GM23248 (cell line): Measurements from ENCODE around the gene FAM156A. TPM values are rescaled to one million over a fixed set of nuclear protein-coding genes. Genes with fewer than 3 reads are reported as not detected.
A peak's percentile ranks its signal among the peaks of the same experiment; 100 is the strongest.
"Not testable (repeated sequence)": the region's sequence is repeated elsewhere in the genome, so short reads cannot be mapped to it uniquely, and the experiment has no call there.

Experiments
- DNase-seq: peaks from one replicate; pipeline ENCODE4 v3.0.0-alpha.2; 2015
- H2AFZ ChIP-seq: fragments of 200-600 bp; sonication (generic); 2 replicates; pipeline ENCODE4 v1.6.1; 2016; ENCODE audit warnings: antibody characterized with exemption
- H3F3A ChIP-seq: fragments of 200-600 bp; sonication (generic); 2 replicates; pipeline ENCODE4 v1.6.1; 2016; ENCODE audit warnings: mild to moderate bottlenecking, antibody characterized with exemption, mixed run types; ENCODE audit not compliant: insufficient read depth
- H3K27ac ChIP-seq: fragments of 200-600 bp; sonication (generic); 2 replicates; pipeline ENCODE4 v1.5.1; 2016; ENCODE audit warnings: mild to moderate bottlenecking
- H3K27me3 ChIP-seq: fragments of 200-600 bp; sonication (generic); replicated peaks from 2 replicates; pipeline ENCODE4 v1.6.1; 2016; ENCODE audit warnings: mild to moderate bottlenecking; ENCODE audit not compliant: insufficient read depth
- H3K36me3 ChIP-seq: fragments of 200-600 bp; sonication (generic); 2 replicates; pipeline ENCODE4 v1.6.1; 2016; ENCODE audit warnings: low read depth, mild to moderate bottlenecking
- H3K4me1 ChIP-seq: fragments of 200-600 bp; sonication (generic); 2 replicates; pipeline ENCODE4 v1.6.1; 2016; ENCODE audit warnings: mild to moderate bottlenecking; ENCODE audit not compliant: insufficient read depth
- H3K4me2 ChIP-seq: fragments of 200-600 bp; sonication (generic); one replicate; pipeline ENCODE4 v1.6.1; 2016; ENCODE audit warnings: mild to moderate bottlenecking; ENCODE audit not compliant: unreplicated experiment
- H3K4me3 ChIP-seq: fragments of 200-600 bp; sonication (generic); 2 replicates; pipeline ENCODE4 v1.5.1; 2016; ENCODE audit warnings: mild to moderate bottlenecking
- H3K79me2 ChIP-seq: fragments of 200-600 bp; sonication (generic); 2 replicates; pipeline ENCODE4 v1.6.1; 2016; ENCODE audit warnings: mild to moderate bottlenecking; ENCODE audit not compliant: insufficient read depth
- H3K9ac ChIP-seq: fragments of 200-600 bp; sonication (generic); 2 replicates; pipeline ENCODE4 v1.6.1; 2016; ENCODE audit warnings: mild to moderate bottlenecking
- H3K9me2 ChIP-seq: fragments of 200-600 bp; sonication (generic); 2 replicates; pipeline ENCODE4 v1.6.1; 2016; ENCODE audit warnings: mixed run types, mild to moderate bottlenecking, moderate library complexity; ENCODE audit not compliant: insufficient read depth
- H3K9me3 ChIP-seq: fragments of 200-600 bp; sonication (generic); one replicate; pipeline ENCODE4 v1.6.1; 2017; ENCODE audit warnings: low read depth
- H4K20me1 ChIP-seq: fragments of 200-600 bp; sonication (generic); 2 replicates; pipeline ENCODE4 v1.6.0; 2016; ENCODE audit not compliant: insufficient read depth
- EZH2 ChIP-seq: fragments of 200-600 bp; sonication (generic); IDR thresholded peaks from 2 replicates; pipeline ENCODE4 v1.6.1; 2018; ENCODE audit warnings: antibody characterized with exemption, mild to moderate bottlenecking; ENCODE audit not compliant: insufficient read depth, poor library complexity, severe bottlenecking
- EZH2phosphoT487 ChIP-seq: fragments of 200-600 bp; sonication (generic); IDR thresholded peaks from 2 replicates; pipeline ENCODE4 v1.6.1; 2018; ENCODE audit warnings: antibody characterized with exemption, moderate library complexity, mild to moderate bottlenecking, low read depth; ENCODE audit not compliant: insufficient read depth
- WGBS, 2 experiments: methylation state at CpG; one replicate each; pipeline ENCODE4 v1.1.6; 2015 to 2017; ENCODE audit warnings: low lambda C conversion rate in 2 of 2, low coverage in 1 of 2; ENCODE audit errors: missing lambda C conversion rate in 2 of 2; 5-methylcytosine and 5-hydroxymethylcytosine counted together
- in situ Hi-C: fragments of 300-500 bp; cut with MboI; formaldehyde crosslinking; loops from 2 replicates; pipeline ENCODE4 v1.15.0; 2020
- polyA plus RNA-seq: library from polyadenylated mRNA; unstranded; fragments of >200 nt; fragmentation: Nextera tagmentation; extraction: Ambion mirVana; gene quantifications from 2 replicates; pipeline ENCODE4 v1.2.1, GENCODE V29; 2016
- total RNA-seq: library from RNA; depleted of rRNA; stranded (reverse); fragments of >200 nt; shearing (Covaris generic); gene quantifications from 2 replicates; pipeline ENCODE4 v1.2.3, GENCODE V29; 2014; rRNA removed

The FAM156A gene, protein sequence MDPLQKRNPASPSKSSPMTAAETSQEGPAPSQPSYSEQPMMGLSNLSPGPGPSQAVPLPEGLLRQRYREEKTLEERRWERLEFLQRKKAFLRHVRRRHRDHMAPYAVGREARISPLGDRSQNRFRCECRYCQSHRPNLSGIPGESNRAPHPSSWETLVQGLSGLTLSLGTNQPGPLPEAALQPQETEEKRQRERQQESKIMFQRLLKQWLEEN
- 17.4 and 67.5 TPM in 2 replicates for total RNA-seq
- 19.8 and 31.7 TPM in 2 replicates for polyA plus RNA-seq

- H4K20me1 ChIP-seq, H3F3A ChIP-seq, in situ Hi-C loops, H3K27ac ChIP-seq, H3K36me3 ChIP-seq, H2AFZ ChIP-seq, H3K9me2 ChIP-seq, H3K27me3 ChIP-seq, H3K9ac ChIP-seq, DNase-seq, H3K9me3 ChIP-seq, H3K79me2 ChIP-seq, H3K4me1 ChIP-seq, H3K4me3 ChIP-seq, H3K4me2 ChIP-seq: not testable (repeated sequence)
- WGBS, 2 experiments, result no CpG with 5 or more reads among the region's 91 CpGs
Measured at GRCh38 chrX:52958113-52958959, at the start of gene FAM156A. Gene FAM156A (minus strand): TSS chrX:52958518. CDS start chrX:52948588, 9,930 bp downstream.

GRCh38 chrX:53005327-53005726 is 47.0 kb upstream of the FAM156A start:
- no peaks in the 10 kb centered on the region for H3K79me2 ChIP-seq
- no peaks in the 10 kb centered on the region for H3K9me2 ChIP-seq
- peak; percentile 30 for DNase-seq
- no peak overlapping the region for H3K9ac ChIP-seq
- no peaks in the 10 kb centered on the region for H3K4me1 ChIP-seq
- in situ Hi-C loops, result no loop called here
- H3K4me2 ChIP-seq, result no peak overlapping the region
- 0% methylated on average over 1 to 3 of the region's 3 CpGs for WGBS, 2 experiments
- H3K27me3 ChIP-seq, result no peaks in the 10 kb centered on the region
- TF ChIP-seq EZH2, result no peak
- H3F3A ChIP-seq, result no peaks in the 10 kb centered on the region
- no peak overlapping the region for H3K27ac ChIP-seq
- no peaks in the 10 kb centered on the region for H4K20me1 ChIP-seq
- H3K36me3 ChIP-seq, result no peaks in the 10 kb centered on the region
- H3K9me3 ChIP-seq, result no peaks in the 10 kb centered on the region
- H3K4me3 ChIP-seq, result no peak overlapping the region
- H2AFZ ChIP-seq, result no peak overlapping the region

DNA sequence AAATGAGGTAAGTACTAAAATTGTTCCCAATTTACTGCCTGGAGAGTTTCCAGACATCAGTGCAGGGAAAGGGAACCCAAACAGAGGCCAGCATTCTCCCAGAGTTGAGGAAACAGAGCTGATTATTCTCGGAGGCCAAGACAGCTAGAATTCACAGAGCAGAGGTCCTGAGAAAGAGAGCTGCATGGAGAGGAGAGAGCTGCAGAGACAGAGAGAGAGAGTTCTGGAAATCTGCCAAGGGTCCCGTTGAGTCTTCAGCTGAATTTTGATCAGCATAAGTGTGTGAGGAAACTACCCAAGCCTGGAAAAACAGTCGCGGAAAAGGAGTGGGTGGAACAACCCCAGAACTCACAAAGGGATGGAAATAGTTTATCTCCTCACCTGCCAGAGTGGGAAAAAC is 46.5 kb upstream of the FAM156A start:
- no peaks in the 10 kb centered on the region for H3K36me3 ChIP-seq
- H3K27me3 ChIP-seq, result no peaks in the 10 kb centered on the region
- no peak for DNase-seq
- no peaks in the 10 kb centered on the region for H3K4me1 ChIP-seq
- TF ChIP-seq EZH2phosphoT487, result no peak
- TF ChIP-seq EZH2, result no peak
- no peaks in the 10 kb centered on the region for H4K20me1 ChIP-seq
- no peak overlapping the region for H3K4me3 ChIP-seq
- in situ Hi-C loops, result no loop called here
- H3K27ac ChIP-seq, result no peak overlapping the region
- H3K9me2 ChIP-seq, result no peaks in the 10 kb centered on the region
- no peak overlapping the region for H3K4me2 ChIP-seq
- no peaks in the 10 kb centered on the region for H3K79me2 ChIP-seq
- no peak overlapping the region for H3K9ac ChIP-seq
- WGBS, 2 experiments, result 0% methylated on average over 4 of the region's 4 CpGs
- no peaks in the 10 kb centered on the region for H3K9me3 ChIP-seq
- no peak overlapping the region for H2AFZ ChIP-seq
- no peaks in the 10 kb centered on the region for H3F3A ChIP-seq

DNA sequence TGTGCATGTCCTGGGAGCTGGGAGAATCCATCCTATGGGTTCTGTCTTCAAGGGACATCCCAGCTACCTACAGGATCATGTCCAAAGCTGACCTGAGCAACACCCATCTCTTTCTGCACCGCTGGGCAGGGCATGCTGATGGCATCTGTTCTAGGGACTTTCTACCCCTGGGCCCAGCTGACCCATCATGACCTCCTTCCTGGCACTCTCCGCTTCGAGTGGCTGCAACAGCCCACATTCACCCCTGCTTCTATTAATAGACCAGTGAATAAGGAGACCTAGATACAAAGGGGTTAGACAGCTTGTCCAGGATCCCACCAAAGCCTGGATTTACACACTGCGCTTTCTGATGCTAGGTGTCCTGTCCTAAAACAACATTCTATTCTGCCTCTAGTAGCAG is 45.7 kb upstream of the FAM156A start:
- no peak overlapping the region for H3K27ac ChIP-seq

More for the DNA sequence above, 45.7 kb upstream of the FAM156A start:
- Histone ChIP-seq H3K9me3 (no peaks in the 10 kb centered on the region), H3K27me3 (no peaks in the 10 kb centered on the region), H3K79me2 (no peaks in the 10 kb centered on the region), H4K20me1 (no peaks in the 10 kb centered on the region), H3K36me3 (no peaks in the 10 kb centered on the region), H3K4me3 (no peak overlapping the region), H3K4me2 (no peak overlapping the region), H2AFZ (no peak overlapping the region), H3K9me2 (no peaks in the 10 kb centered on the region), H3F3A (no peaks in the 10 kb centered on the region), H3K4me1 (no peaks in the 10 kb centered on the region), H3K9ac (no peak overlapping the region)
- in situ Hi-C loops, result no loop called here
- WGBS, 2 experiments, result 82 to 83% methylated on average over 4 of the region's 4 CpGs
- no peak for DNase-seq
- TF ChIP-seq EZH2 (no peak), EZH2phosphoT487 (no peak)
